ENCODE results near the gene MAST1. TPM values are rescaled to one million over a fixed set of nuclear protein-coding genes. Genes with fewer than 3 reads are reported as not detected.

MAST1 gene
- total and polyA plus RNA-seq, 2 donors (not counting 1 experiment from before 2014, with no cell fraction given) = 0.39 to 1.1 TPM

GRCh38 chr19:12828494-12828893, 9.8 kb upstream of the MAST1 start:
- no peaks in the 10 kb centered on the region for H3K79me2 ChIP-seq (ENCODE audit: control insufficient read depth, insufficient read depth, low read length)
- no peak for ATAC-seq (ENCODE audit: low read depth)
- Mint-ChIP-seq H3K4me1 (peaks cover 21% of the 10 kb centered on the region), H3K27ac (no peak overlapping the region), H3K27me3 (peaks cover 69% of the 10 kb centered on the region), H3K4me3 (no peak overlapping the region), H3K9me3 (ENCODE audit: insufficient read depth) (no peaks in the 10 kb centered on the region)
- H3K27ac ChIP-seq (ENCODE audit: low read length in 2 of 2) = no peak overlapping the region
- peaks cover 0 to 92% (median 58%) of the 10 kb centered on the region in 4 experiments for H3K27me3 ChIP-seq (replicated peaks in 1 of 4; ENCODE audit: control extremely low read depth in 1 of 4, control insufficient read depth in 3 of 4, insufficient read depth in 4 of 4, low read length in 3 of 4)
- H3K4me2 ChIP-seq (replicated peaks; ENCODE audit: low read depth, low read length, poor library complexity, severe bottlenecking) = no peak overlapping the region
- H3K4me3 ChIP-seq (ENCODE audit: control extremely low read depth in 1 of 5, extremely low read depth in 1 of 5, insufficient read depth in 1 of 5, low read depth in 2 of 5, low read length in 4 of 5) = no peak overlapping the region
- WGBS (ENCODE audit: insufficient coverage) = 9% methylated on average over 23 of the region's 23 CpGs
- H4K20me1 ChIP-seq (ENCODE audit: control insufficient read depth, insufficient read depth, low read length, poor library complexity, severe bottlenecking) = no peaks in the 10 kb centered on the region
- H3K9ac ChIP-seq (ENCODE audit: low read length) = no peak overlapping the region
- CTCF ChIA-PET = interaction anchor here (0.7 to 1.2 kb wide), 3 partner anchors 7 to 19 kb away, joined by 3 to 7 read pairs (median 3); no protein-coding TSS in a partner anchor
- H3K36me3 ChIP-seq (replicated peaks in 1 of 2; ENCODE audit: control extremely low read depth in 1 of 2, control insufficient read depth in 1 of 2, extremely low read depth in 1 of 2, insufficient read depth in 2 of 2, low read length in 1 of 2) = no peaks in the 10 kb centered on the region
- intact Hi-C loops (cut with micrococcal nuclease) = no loop called here
- POLR2A ChIA-PET = no interaction called here
- H3K9me3 ChIP-seq (ENCODE audit: control extremely low read depth in 1 of 3, control insufficient read depth in 2 of 3, insufficient read depth in 1 of 3, low read length in 2 of 3) = peaks cover 0 to 33% (median 0%) of the 10 kb centered on the region in 3 donors
- H2AFZ ChIP-seq (ENCODE audit: insufficient read depth, low read depth, low read length, poor library complexity, severe bottlenecking) = no peak overlapping the region
- TF ChIP-seq CTCF (IDR thresholded peaks at IDR 0.05) (no peak), EZH2 (IDR thresholded peaks at IDR 0.05; ENCODE audit: borderline replicate concordance, insufficient read depth, low read depth, low read length, poor library complexity, severe bottlenecking) (no peak)
- no peak for DNase-seq
- H3K4me1 ChIP-seq (ENCODE audit: control insufficient read depth in 2 of 2, insufficient read depth in 2 of 2, low read length in 2 of 2) = peaks cover 24 to 36% of the 10 kb centered on the region in 2 donors

- Histone ChIP-seq H3K4me3 (ENCODE audit: control extremely low read depth in 1 of 5, extremely low read depth in 1 of 5, insufficient read depth in 1 of 5, low read depth in 2 of 5, low read length in 4 of 5) (peak overlapping the region in 1 of 5 experiments; percentile 21), H3K4me1 (ENCODE audit: control insufficient read depth in 2 of 2, insufficient read depth in 2 of 2, low read length in 2 of 2) (peaks cover 32 to 53% of the 10 kb centered on the region in 2 donors), H2AFZ (ENCODE audit: insufficient read depth, low read depth, low read length, poor library complexity, severe bottlenecking) (no peak overlapping the region), H3K27ac (ENCODE audit: low read length in 2 of 2) (no peak overlapping the region), H4K20me1 (ENCODE audit: control insufficient read depth, insufficient read depth, low read length, poor library complexity, severe bottlenecking) (no peaks in the 10 kb centered on the region), H3K9ac (ENCODE audit: low read length) (no peak overlapping the region), H3K27me3 (replicated peaks in 1 of 4; ENCODE audit: control extremely low read depth in 1 of 4, control insufficient read depth in 3 of 4, insufficient read depth in 4 of 4, low read length in 3 of 4) (peaks cover 3 to 93% (median 70%) of the 10 kb centered on the region in 4 experiments), H3K4me2 (replicated peaks; ENCODE audit: low read depth, low read length, poor library complexity, severe bottlenecking) (peak overlapping the region; percentile 95), H3K79me2 (ENCODE audit: control insufficient read depth, insufficient read depth, low read length) (no peaks in the 10 kb centered on the region), H3K36me3 (replicated peaks in 1 of 2; ENCODE audit: control extremely low read depth in 1 of 2, control insufficient read depth in 1 of 2, extremely low read depth in 1 of 2, insufficient read depth in 2 of 2, low read length in 1 of 2) (no peaks in the 10 kb centered on the region), H3K9me3 (ENCODE audit: control extremely low read depth in 1 of 3, control insufficient read depth in 2 of 3, insufficient read depth in 1 of 3, low read length in 2 of 3) (peaks cover 0 to 44% (median 7%) of the 10 kb centered on the region in 3 donors)
- peak overlapping the region; percentile 69 for H3K4me3 Mint-ChIP-seq
- H3K9me3 Mint-ChIP-seq (ENCODE audit: insufficient read depth) = no peaks in the 10 kb centered on the region
- ChIA-PET POLR2A (no interaction called here), CTCF (no interaction called here)
- peaks cover 74% of the 10 kb centered on the region for H3K27me3 Mint-ChIP-seq
- peaks cover 33% of the 10 kb centered on the region for H3K4me1 Mint-ChIP-seq
- TF ChIP-seq EZH2 (IDR thresholded peaks at IDR 0.05; ENCODE audit: borderline replicate concordance, insufficient read depth, low read depth, low read length, poor library complexity, severe bottlenecking) = no peak
- peak overlapping the region; percentile 20 for H3K27ac Mint-ChIP-seq
- 6% methylated on average over 3 of the region's 5 CpGs for WGBS (ENCODE audit: insufficient coverage)
- DNase-seq (peak; percentile 27), ATAC-seq (ENCODE audit: low read depth) (no peak)
- intact Hi-C loops (cut with micrococcal nuclease) = no loop called here
Observed at GRCh38 chr19:12833418-12833737, 4.9 kb upstream of the MAST1 start.
